CD14-positive monocyte (primary cell): ENCODE data around the gene MTARC2. TPM values are rescaled to one million over a fixed set of nuclear protein-coding genes. Genes with fewer than 3 reads are reported as not detected.

ENCODE experiments used
- DNase-seq, 3 donors: peaks; one replicate each; pipeline ENCODE4 v3.0.0-alpha.2; 2011 to 2022
- H2AFZ ChIP-seq: 2 replicates; pipeline ENCODE4 v1.6.0; 2012; ENCODE audit warnings: mild to moderate bottlenecking, low read depth, low read length, inconsistent platforms; ENCODE audit not compliant: insufficient read depth, poor library complexity, severe bottlenecking
- H3K27ac ChIP-seq, 2 donors: 1 replicate in 1 of 2; 2 replicates in 1 of 2; pipeline ENCODE4 v1.5.1; 2012 to 2013; ENCODE audit warnings: low read length in 2 of 2, control low read depth in 1 of 2, inconsistent platforms in 1 of 2, low read depth in 1 of 2, mild to moderate bottlenecking in 1 of 2
- H3K27me3 ChIP-seq, 2 donors: one replicate each; pipeline versions ENCODE4 v1.6.0 to v1.6.1; 2011 to 2013; ENCODE audit warnings: low read length in 2 of 2; ENCODE audit not compliant: control insufficient read depth in 2 of 2, insufficient read depth in 2 of 2
- H3K36me3 ChIP-seq, 2 donors: replicated peaks in 1 of 2; 1 replicate in 1 of 2; 2 replicates in 1 of 2; pipeline versions ENCODE4 v1.5.1 to v1.6.1; 2012 to 2013; ENCODE audit warnings: low read length in 2 of 2, control low read depth in 1 of 2, inconsistent platforms in 1 of 2, mild to moderate bottlenecking in 1 of 2; ENCODE audit not compliant: insufficient read depth in 2 of 2, control insufficient read depth in 1 of 2
- H3K4me1 ChIP-seq, 2 donors: 1 replicate in 1 of 2; 2 replicates in 1 of 2; pipeline versions ENCODE4 v1.5.1 to v1.6.1; 2012 to 2013; ENCODE audit warnings: low read length in 2 of 2, control low read depth in 1 of 2, inconsistent platforms in 1 of 2, mild to moderate bottlenecking in 1 of 2, moderate library complexity in 1 of 2; ENCODE audit not compliant: insufficient read depth in 2 of 2, control insufficient read depth in 1 of 2
- H3K4me2 ChIP-seq: replicated peaks from 2 replicates; pipeline ENCODE3; 2012; ENCODE audit warnings: low read length, moderate library complexity, mild to moderate bottlenecking; ENCODE audit not compliant: poor library complexity, severe bottlenecking; ENCODE audit errors: extremely low read depth
- H3K4me3 ChIP-seq, 3 experiments: fragments of 200-600 bp in 1 of 3; sonication (generic) in 1 of 3; replicated peaks in 1 of 3; 1 replicate in 2 of 3; 2 replicates in 1 of 3; pipeline ENCODE4 v1.5.1; 2011 to 2013; ENCODE audit warnings: low read length in 3 of 3, mild to moderate bottlenecking in 3 of 3, control low read depth in 2 of 3, low read depth in 2 of 3, inconsistent platforms in 1 of 3, moderate library complexity in 1 of 3
- H3K79me2 ChIP-seq: 2 replicates; pipeline ENCODE4 v1.6.0; 2012; ENCODE audit warnings: mild to moderate bottlenecking, control low read depth, inconsistent platforms, low read length, moderate library complexity; ENCODE audit not compliant: insufficient read depth
- H3K9ac ChIP-seq: 2 replicates; pipeline ENCODE4 v1.6.0; 2017; ENCODE audit warnings: low read length, mild to moderate bottlenecking; ENCODE audit not compliant: insufficient read depth, poor library complexity, severe bottlenecking
- H3K9me3 ChIP-seq, 2 donors: replicated peaks in 1 of 2; 1 replicate in 1 of 2; 2 replicates in 1 of 2; pipeline versions ENCODE4 v1.5.1 to v1.6.1; 2012 to 2013; ENCODE audit warnings: low read length in 2 of 2, control low read depth in 1 of 2; ENCODE audit not compliant: control insufficient read depth in 1 of 2, insufficient read depth in 1 of 2
- H4K20me1 ChIP-seq: 2 replicates; pipeline ENCODE4 v1.6.0; 2012; ENCODE audit warnings: mild to moderate bottlenecking, low read length, control low read depth, moderate library complexity; ENCODE audit not compliant: insufficient read depth
- H3K27ac Mint-ChIP-seq, 7 donors: one replicate each; pipeline ENCODE4 v1.8.0; 2020; ENCODE audit warnings: mild to moderate bottlenecking in 7 of 7, mixed read lengths in 7 of 7, moderate library complexity in 6 of 7, inconsistent platforms in 2 of 7
- H3K27me3 Mint-ChIP-seq, 3 donors: one replicate each; pipeline ENCODE4 v1.8.0; 2021 to 2022; ENCODE audit warnings: low read depth in 3 of 3, mild to moderate bottlenecking in 3 of 3, mixed read lengths in 3 of 3, moderate library complexity in 3 of 3, inconsistent platforms in 1 of 3
- H3K36me3 Mint-ChIP-seq, 2 donors: one replicate each; pipeline ENCODE4 v1.8.0; 2020; ENCODE audit warnings: mixed read lengths in 2 of 2, inconsistent platforms in 1 of 2, mild to moderate bottlenecking in 1 of 2
- H3K4me1 Mint-ChIP-seq: one replicate; pipeline ENCODE4 v1.8.0; 2020; ENCODE audit warnings: mild to moderate bottlenecking, mixed read lengths
- H3K4me3 Mint-ChIP-seq, 2 donors: one replicate each; pipeline ENCODE4 v1.8.0; 2020; ENCODE audit warnings: mild to moderate bottlenecking in 2 of 2, mixed read lengths in 2 of 2, moderate library complexity in 1 of 2
- H3K9me3 Mint-ChIP-seq, 7 donors: one replicate each; pipeline ENCODE4 v1.8.0; 2020 to 2022; ENCODE audit warnings: mixed read lengths in 7 of 7, mild to moderate bottlenecking in 6 of 7, moderate library complexity in 6 of 7, inconsistent platforms in 2 of 7
- WGBS: methylation state at CpG from one replicate; pipeline ENCODE4 v1.1.5; 2013; ENCODE audit warnings: missing lambda C conversion rate; ENCODE audit not compliant: insufficient coverage; 5-methylcytosine and 5-hydroxymethylcytosine counted together
- intact Hi-C, 2 donors: fragments of 100-400 bp; cut with micrococcal nuclease; formaldehyde crosslinking; loops; one replicate each; pipeline versions ENCODE4 v1.15.0 to v1.15.1; 2023
- polyA plus RNA-seq, 3 donors: library from polyadenylated mRNA; depleted of rRNA in 1 of 3; unstranded in 2 of 3; stranded (reverse) in 1 of 3; fragments of 300-500 nt in 2 of 3; fragments of >200 nt in 1 of 3; fragmentation: Illumina TruSeq in 2 of 3; gene quantifications; 1 replicate in 2 of 3; 2 replicates in 1 of 3; pipeline ENCODE4 v1.2.3, GENCODE V29; 2012 to 2021
- TF ChIP-seq, protein P1 (sequence below): fragments of 200-600 bp; IDR thresholded peaks from one replicate; pipeline ENCODE4 v1.8.0; 2022; ENCODE audit warnings: antibody characterized with exemption, mild to moderate bottlenecking

MTARC2 gene
- polyA plus RNA-seq, 3 donors, result 0.29 to 0.81 (median 0.56) TPM

- Histone ChIP-seq H3K9ac (no peak overlapping the region), H2AFZ (no peak overlapping the region), H3K36me3 (no peaks in the 10 kb centered on the region), H3K4me2 (no peak overlapping the region), H3K4me1 (no peaks in the 10 kb centered on the region), H3K27me3 (peaks cover 0 to 4% of the 10 kb centered on the region in 2 donors), H3K27ac (no peak overlapping the region), H3K9me3 (no peaks in the 10 kb centered on the region), H4K20me1 (no peaks in the 10 kb centered on the region), H3K4me3 (no peak overlapping the region), H3K79me2 (no peaks in the 10 kb centered on the region)
- DNase-seq, result no peak
- Mint-ChIP-seq H3K4me3 (no peak overlapping the region), H3K36me3 (no peaks in the 10 kb centered on the region), H3K27me3 (peaks cover 12 to 27% (median 17%) of the 10 kb centered on the region in 3 donors), H3K4me1 (no peaks in the 10 kb centered on the region), H3K9me3 (no peaks in the 10 kb centered on the region), H3K27ac (no peak overlapping the region)
- WGBS, result no CpG with 5 or more reads among the region's 2 CpGs
- TF ChIP-seq, protein P1, sequence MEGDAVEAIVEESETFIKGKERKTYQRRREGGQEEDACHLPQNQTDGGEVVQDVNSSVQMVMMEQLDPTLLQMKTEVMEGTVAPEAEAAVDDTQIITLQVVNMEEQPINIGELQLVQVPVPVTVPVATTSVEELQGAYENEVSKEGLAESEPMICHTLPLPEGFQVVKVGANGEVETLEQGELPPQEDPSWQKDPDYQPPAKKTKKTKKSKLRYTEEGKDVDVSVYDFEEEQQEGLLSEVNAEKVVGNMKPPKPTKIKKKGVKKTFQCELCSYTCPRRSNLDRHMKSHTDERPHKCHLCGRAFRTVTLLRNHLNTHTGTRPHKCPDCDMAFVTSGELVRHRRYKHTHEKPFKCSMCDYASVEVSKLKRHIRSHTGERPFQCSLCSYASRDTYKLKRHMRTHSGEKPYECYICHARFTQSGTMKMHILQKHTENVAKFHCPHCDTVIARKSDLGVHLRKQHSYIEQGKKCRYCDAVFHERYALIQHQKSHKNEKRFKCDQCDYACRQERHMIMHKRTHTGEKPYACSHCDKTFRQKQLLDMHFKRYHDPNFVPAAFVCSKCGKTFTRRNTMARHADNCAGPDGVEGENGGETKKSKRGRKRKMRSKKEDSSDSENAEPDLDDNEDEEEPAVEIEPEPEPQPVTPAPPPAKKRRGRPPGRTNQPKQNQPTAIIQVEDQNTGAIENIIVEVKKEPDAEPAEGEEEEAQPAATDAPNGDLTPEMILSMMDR, result no peak
- intact Hi-C loops, result no loop called here
Measured at GRCh38 chr1:220741349-220741748, 6.8 kb upstream of the MTARC2 start.

- Histone ChIP-seq H3K27ac (no peak overlapping the region), H3K9ac (no peak overlapping the region), H3K27me3 (peaks cover 0 to 9% of the 10 kb centered on the region in 2 donors), H3K4me1 (no peaks in the 10 kb centered on the region), H3K9me3 (no peaks in the 10 kb centered on the region), H3K36me3 (no peaks in the 10 kb centered on the region), H4K20me1 (no peaks in the 10 kb centered on the region), H3K4me2 (no peak overlapping the region), H2AFZ (no peak overlapping the region), H3K4me3 (no peak overlapping the region), H3K79me2 (no peaks in the 10 kb centered on the region)
- Mint-ChIP-seq H3K27me3 (peaks cover 17 to 31% (median 20%) of the 10 kb centered on the region in 3 donors), H3K4me1 (no peaks in the 10 kb centered on the region), H3K27ac (no peak overlapping the region), H3K36me3 (no peaks in the 10 kb centered on the region), H3K4me3 (peak overlapping the region in 1 of 2 donors; percentile 31), H3K9me3 (no peaks in the 10 kb centered on the region)
- no peak for DNase-seq
- intact Hi-C loops, result no loop called here
- 86% methylated on average over 1 of the region's 1 CpG for WGBS
- TF ChIP-seq, protein P1, result no peak
Measured at GRCh38 chr1:220741825-220742224, 6.3 kb upstream of the MTARC2 start.
